NCI-H526 treated with DMSO at 0.1 percent for 48 hours (cell line): Measurements from ENCODE around the gene GPSM1.

ENCODE experiments used
- DNase-seq: peaks from one replicate; lab custom pipeline; 2025; lab: John Stamatoyannopoulos, UW

The GPSM1 gene

DNA sequence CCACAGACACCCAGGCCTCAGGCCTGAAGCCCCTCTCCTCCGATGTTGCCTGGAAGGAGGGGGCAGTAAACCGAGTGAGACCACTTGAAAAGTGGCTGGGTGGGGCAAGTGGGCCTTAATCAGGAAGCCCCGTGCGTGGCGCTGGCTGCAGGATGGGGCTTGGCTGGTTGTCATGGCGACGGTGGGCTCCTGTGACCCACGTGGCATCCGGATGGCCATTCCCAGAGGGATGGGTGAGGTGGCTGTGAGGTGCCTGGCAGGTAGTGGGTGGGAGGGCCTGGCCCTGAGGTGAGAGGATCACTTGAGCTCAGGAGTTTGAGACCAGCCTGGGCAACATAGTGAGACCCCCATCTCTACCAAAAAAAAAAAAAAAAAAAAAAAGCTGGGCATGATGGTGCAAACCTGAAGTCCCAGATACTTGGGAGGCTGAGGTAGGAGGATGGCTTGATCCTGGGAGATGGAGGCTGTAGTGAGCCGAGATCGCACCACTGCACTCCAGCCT lies 5.2 kb downstream of the GPSM1 start:
- DNase-seq = no peak

DNA sequence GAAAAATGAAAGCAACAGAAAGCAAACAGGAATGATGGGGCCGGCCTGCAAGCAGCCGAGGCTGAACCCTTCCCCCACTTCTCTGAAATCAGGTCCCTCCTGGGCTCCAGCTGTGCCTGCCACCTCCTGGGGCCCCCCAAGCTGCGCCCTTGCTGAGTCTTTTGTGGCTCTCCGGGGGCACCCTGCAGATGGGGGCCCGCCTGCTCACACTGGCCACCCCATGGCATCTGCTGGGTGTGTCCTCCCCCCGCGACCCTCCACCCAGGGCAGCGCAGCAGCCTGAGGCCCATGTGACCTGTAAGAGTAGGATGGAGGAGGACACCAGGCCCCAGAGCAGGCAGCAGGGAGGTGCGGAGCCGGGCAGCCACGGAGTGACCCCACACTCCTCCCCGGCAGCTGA lies 5.7 kb downstream of the GPSM1 start:
- no peak for DNase-seq

DNA sequence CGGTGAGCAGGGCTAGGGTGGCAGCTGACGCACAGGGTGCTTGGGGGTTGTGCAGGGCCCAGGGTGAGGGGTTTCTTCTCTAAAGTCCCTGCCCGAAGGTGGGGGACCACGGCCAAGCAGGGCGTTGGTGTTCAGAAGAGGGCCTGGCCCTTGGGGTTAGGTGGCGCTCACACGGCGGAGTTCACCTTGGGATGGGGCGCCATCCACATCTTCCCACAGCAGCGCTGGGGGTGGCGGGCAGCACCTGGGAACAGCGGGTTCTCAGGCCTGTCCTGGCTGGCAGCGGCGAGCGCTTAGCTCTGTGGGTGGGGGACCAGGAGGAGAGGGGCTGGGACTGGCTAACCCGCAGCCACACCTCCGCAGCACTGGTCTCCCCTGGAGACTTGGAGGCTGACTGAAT lies 6.1 kb downstream of the GPSM1 start:
- DNase-seq = no peak

DNA sequence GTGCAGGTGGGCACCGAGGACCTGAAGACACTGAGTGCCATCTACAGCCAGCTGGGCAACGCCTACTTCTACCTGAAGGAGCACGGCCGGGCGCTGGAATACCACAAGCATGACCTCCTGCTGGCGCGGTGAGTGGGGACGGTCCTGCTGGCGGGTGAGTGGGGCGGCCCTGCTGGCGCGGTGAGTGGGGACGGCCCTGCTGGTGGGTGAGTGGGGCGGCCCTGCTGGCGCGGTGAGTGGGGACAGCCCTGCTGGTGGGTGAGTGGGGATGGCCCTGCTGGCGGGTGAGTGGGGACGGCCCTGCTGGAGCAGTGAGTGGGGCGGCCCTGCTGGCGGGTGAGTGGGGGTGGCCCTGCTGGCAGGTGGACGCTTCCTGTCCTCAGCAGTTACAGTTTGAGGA lies 7.2 kb downstream of the GPSM1 start:
- DNase-seq = no peak

DNA sequence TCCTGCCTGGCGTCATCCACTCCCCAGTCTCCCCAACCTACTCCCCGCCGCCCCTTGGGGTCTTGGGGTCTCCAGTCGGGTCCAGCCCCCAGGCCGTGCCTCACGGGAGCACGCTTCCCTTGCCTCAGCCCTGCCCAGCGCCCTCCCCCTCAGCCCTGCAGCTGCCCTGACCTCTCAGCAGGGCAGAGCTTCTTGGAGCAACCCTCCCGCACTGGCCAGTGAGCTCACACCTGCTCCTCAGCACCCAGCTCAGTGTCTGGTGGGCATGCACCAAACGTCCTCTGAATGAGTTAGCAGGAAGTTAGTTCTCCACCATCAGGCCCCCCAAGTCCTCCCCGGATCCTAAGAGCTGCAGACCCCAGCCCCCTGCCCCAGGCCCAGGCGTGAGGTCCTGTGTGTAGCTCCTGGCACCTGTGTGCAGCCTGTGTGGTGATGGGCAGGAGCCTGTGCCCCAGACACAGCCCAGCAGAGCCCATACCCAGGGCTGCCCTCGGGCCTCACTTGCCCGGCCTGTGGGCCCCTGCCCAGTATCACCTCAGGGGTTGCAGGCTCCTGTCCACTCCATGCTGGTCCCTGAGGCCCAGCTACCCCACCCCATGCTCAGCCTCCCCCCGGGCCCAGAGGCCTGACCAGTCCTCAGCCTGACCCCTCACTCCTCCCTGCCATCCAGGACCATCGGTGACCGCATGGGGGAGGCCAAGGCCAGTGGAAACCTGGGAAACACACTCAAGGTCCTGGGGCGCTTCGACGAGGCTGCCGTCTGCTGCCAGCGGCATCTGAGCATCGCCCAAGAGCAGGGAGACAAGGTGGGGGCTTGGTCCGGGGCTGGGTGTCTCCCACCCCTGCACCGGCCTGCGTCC lies 8.2 kb downstream of the GPSM1 start:
- DNase-seq = no peak

DNA sequence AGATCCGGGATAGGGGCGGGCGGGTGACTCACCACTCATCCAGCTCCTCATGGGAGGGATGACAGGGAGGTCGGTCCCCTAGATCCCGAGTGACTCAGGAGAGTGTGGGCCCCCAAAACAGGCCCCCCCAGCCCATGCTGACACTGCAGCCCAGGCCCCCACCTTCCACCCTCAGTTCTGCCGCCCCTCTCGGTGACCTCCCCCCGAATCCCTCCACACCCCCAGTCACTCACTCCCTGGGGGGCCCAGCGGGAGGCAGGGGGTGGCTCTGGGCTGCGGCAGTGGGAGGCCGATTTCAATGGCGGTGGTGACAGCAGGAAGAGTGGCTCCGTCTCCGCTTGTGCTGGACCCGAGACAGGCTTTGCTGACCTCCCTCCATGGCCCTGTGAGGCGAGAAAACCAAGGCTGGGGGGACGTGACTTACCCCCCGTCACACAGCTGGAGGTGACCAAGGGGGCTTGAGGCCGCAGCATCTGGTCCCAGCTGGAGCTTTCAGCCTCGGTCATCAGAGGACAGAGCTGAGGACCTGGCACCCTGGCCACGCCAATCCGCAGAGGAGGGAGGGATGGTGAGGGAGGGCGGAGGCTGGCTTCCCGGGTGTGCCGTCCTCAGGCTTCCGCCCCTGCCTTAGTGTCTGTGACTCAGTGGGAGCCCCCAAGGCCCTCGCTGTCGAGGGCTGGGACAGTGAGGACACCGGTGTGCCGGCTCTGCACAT lies 9.0 kb downstream of the GPSM1 start:
- DNase-seq = no peak

DNA sequence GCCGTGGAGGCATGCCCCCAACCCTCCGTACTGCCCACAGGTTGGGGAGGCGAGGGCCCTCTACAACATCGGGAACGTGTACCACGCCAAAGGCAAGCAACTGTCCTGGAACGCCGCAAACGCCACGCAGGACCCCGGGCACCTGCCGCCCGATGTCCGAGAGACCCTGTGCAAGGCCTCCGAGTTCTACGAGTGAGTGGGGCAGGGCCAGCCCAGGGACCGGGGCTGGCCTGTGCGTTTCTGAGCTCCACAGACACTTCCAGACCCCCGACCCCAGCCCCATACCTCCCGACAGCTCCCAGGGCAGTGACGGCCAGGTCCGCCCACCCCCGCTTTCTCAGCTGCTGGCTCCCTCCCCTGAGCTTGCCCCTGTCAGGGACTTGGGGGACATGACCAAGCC lies 9.5 kb downstream of the GPSM1 start:
- no peak for DNase-seq

DNA sequence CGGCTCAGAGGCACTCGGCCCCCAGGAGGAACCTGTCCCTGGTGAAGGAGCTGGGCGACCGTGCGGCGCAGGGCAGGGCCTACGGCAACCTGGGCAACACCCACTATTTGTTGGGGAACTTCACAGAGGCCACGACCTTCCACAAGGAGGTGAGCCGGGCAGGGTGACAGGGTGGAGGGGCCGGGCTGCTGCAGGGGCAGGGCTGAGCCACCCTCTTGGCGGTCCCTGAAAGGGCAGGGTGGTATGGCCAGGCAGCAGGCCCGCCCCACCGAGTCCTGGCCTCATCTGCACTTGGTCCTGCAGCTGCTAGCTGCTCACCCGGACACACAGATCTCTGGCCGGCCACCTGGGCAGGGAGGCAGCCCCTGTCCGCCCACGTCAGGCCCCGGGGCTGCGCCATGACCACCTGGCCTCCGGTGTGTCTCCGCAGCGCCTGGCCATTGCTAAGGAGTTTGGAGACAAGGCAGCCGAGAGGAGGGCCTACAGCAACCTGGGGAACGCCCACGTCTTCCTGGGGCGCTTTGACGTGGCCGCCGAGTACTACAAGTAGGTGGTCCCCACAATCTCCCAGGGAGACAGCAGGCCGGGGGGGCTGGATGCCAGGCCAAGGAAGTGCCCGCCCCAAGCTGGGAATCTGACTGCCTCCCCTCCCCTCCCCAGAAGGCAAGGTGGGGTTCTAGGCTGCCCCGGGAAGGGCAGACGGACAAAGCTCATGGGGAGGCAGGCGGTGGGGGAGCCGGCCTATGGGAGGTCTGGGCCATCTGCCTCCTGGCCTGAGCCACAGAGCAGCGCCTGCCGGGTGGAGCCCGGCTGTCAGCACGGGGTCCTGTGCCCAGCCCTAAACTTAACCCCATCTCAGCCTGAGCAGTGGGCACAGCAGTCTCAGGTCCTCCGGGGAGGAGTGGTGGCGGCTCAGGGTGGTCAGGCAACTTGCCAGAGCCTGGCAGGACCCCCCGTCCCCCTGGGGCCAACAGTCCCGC lies 10.4 kb downstream of the GPSM1 start:
- DNase-seq = no peak

DNA sequence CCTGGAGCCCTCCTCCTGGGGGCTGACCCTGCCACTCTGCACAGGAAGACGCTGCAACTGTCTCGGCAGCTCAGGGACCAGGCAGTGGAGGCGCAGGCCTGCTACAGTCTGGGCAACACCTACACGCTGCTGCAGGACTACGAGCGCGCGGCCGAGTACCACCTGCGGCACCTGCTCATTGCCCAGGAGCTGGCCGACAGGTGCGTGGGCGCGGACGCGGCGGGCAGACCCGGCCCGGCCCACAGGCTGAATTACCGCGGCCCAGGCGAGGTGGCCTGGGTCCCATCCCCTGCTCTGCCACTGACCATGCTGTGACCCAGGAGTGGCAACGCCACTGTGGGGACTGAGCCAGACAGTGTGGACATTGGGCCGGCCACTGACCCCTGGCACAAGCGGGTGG lies 11.2 kb downstream of the GPSM1 start:
- DNase-seq = no peak

DNA sequence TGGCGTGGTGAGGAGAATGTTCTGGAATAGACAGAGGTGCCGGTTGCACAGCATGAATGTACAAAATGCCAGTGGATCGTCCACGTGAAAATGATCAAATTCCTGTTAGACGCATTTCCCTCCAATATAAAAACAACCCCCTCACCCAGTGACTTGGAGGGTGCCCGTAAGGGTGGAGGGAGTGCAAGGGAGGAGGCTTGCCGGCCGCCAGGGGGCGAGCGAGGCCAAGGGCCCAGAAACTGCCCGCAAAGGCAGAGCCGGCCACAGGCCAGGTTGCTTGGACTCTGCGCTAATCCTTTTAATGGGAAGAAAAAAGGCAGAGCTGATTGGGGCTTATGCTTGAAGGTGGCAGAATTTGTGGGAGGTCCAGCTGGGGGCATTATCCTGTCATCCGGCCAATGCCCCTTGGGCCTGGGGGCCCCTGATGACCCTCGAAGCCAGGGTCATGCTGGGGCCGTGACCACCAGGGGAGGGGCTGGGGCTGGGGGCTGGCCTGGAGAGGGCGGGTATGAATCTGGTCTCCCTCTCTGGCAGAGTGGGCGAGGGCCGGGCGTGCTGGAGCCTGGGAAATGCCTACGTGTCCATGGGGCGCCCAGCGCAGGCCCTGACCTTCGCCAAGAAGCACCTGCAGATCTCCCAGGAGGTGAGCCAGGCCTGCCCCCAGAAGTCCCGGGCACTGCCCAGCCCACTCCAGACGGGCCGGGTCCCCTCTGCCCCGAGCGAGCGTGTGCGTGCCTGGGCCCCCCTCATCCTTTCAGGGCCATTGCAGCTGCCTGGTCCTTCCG lies 12.0 kb downstream of the GPSM1 start:
- no peak for DNase-seq

DNA sequence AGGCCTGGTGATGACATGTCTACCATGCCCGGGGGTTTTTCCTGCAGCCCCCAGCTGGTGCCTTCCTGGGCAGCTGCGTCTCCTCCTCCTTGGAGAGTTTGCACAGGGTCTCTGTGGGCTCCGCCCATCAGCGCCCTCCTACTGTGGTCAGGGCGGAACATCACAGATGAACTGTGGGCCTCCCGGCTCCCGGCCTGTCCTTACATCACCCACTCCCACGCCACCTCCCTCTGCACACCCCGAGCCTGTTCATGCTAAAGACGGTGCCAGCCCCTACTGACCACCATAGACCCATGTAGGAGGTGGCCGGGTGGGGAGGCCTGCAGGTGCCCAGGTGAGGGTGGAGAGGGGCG lies 12.6 kb downstream of the GPSM1 start:
- no peak for DNase-seq

DNA sequence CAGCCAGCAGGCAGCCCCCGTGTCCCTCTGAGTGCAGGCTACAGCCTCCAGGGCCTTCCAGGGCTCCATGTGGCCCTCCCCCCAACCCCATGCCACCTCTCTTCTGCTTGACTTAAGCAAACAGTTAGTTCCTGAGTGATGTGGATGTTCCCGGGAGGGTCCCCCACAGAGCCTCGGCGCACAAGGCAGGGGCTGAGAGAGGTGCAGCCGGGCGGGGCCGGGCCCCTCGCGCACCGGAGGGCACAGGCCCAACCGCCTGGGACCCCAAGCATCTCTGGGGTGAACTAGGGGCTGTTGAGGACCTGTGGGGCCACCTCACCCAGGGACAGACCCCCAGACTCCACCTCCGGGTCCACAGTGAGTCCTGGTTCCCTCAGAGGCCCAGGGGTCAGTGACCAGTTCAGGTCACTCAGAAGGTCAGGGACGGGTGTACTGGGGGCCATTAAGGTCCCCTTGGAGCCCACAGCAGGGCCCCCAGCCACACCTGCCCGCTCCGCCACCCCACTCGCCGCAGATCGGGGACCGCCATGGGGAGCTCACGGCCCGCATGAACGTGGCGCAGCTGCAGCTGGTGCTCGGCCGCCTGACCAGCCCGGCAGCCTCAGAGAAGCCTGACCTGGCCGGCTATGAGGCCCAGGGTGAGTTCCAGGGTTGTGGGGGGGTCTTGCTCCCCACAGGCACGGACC lies 13.2 kb downstream of the GPSM1 start:
- DNase-seq = no peak

DNA sequence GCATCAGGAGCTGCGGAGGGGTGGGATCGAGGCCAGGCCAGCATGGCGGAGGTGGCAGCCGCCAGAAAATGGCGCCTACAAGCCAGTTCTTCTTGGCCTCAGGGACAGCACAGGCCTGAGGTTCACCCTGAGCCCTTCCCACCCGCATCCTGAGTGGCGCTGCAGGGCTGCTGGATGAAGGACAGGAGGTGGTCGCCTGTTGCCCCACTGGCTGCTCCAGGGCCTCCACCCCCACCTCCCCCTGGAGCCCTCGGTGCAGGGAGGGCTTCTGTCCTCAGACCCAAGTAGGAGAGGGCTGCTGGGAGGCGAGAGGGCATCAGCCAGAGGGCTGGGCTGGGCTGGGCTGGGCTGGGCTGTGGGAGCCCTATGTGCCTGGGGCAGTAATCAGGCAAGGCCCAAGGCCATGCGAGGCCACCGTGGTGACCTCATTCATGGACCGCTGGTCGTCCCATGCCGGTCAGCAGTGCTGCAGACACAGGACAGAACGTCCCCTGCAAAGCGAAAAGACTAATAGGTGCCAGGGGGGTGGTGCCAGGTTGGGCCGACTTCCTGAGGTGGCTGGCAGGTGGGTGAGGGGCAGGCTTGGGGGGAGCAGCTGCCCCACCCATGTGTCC lies 13.8 kb downstream of the GPSM1 start:
- no peak for DNase-seq

DNA sequence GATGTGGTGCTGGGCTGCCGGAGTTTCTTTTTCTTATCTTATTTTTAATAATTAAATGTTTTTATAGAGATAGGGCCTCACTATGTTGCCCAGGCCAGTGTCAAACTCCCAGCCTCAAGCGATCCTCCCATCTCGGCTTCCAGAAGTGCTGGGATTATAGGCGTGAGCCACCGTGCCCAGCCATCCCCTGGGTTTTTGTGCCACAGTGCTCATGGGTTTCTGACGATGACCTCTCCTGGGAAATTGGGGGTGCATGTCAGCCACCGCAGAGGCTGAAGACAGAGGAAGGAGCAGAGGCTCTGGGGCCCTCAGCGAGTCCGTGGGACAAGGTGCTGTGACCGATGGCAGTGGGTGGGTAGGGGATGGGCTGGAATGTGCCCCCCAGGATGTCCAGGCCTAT lies 14.4 kb downstream of the GPSM1 start:
- DNase-seq = no peak

DNA sequence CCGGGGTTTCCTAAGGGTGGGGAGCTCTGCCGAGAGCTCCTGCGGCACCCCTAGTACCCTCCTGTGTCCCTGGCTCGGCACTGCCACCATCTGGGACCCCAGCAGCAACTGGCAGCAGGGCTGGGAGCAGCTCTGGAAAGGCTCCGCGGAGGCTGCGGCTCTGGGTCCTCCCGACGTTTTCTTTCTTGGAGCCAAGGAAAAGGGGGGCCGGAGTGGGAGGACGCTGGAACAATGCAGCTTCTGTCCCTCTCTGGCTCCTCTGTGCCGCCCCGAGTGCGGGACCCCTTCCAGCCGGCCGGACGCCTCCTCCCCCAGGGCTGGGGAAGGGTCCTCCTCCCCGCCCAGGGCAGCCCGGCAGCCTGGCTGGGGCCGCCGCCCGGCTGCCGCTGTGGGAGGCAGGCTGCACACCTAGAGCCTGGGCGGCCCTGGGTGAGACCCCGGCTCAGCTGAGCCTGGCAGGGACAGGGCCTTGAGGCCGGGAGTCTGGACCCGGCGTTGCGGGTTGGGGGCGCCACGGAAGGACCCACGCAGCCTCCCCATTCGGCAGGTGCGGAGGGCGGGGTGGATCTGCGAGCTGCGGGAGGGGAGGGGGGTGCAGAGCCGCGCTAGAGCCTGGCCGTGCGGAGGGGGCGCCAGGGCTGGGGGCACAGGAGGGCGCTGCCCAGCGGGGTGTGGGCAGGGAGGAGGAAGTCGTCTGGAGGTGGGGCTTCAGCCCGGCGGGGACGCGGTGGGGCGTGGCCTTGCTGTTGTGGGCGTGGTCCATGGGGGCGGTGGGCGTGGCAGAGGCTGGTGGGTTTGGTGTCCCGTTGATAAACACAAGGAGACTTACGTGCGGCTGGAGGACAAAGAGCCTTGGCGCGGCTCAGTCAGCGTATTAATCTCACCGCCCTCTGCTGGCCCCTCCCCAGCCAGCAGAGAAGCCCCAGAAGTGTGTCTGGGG lies 15.1 kb downstream of the GPSM1 start:
- no peak for DNase-seq

DNA sequence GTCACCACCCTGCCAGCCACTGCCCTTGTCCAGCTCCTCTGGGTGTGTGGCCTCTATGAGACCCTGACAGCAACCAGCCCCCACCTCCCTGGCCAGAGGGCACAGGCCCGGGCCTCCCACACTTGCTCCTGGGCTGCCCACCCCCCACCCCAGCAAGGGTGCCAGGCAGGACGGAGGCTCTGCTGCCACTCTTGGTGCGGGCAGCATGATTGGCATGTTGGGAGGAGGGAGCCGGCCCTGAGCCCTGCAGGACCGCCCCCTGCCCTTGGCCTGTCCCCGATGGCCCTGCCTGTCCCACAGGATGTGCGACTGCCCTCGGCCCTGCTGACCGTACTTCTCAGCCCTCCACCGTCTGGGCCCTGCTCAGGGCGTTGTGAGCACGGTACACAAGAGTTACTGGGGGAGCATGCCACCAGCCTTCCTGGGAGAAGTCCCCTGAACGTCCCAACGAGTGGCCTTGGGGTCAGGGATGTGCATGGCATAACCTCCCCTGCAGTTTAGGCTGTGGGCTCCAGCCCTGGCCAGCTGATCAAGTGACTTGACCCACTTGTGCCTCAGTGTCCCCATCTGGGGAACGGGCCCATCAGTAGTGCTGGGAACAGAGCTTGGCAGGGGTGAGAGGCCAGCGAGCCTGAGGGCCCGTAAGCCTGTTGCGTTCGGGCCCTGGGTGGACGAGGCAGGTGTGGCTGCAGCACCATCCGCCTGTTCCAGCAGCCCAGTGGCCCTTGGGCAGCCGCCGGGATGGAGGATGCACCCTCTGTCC lies 16.0 kb downstream of the GPSM1 start:
- no peak for DNase-seq

DNA sequence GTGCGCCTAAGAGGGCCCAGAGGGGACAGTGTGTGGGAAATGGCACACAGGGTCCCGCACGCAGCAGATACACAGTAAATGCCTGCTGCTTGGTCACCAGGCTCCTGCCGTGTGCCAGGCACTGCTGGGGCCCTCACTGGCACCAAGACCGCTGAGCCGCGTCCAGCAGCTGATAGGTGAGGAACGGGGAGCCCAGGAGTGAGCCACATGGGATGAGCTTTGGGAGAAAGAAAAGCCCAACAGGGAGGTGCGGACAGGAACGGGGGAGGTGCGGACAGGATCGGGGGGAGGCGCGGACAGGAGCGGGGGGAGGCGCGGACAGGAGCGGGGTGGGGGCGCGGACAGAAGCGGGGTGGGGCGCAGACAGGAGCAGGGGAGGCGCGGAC lies 16.5 kb downstream of the GPSM1 start:
- no peak for DNase-seq

DNA sequence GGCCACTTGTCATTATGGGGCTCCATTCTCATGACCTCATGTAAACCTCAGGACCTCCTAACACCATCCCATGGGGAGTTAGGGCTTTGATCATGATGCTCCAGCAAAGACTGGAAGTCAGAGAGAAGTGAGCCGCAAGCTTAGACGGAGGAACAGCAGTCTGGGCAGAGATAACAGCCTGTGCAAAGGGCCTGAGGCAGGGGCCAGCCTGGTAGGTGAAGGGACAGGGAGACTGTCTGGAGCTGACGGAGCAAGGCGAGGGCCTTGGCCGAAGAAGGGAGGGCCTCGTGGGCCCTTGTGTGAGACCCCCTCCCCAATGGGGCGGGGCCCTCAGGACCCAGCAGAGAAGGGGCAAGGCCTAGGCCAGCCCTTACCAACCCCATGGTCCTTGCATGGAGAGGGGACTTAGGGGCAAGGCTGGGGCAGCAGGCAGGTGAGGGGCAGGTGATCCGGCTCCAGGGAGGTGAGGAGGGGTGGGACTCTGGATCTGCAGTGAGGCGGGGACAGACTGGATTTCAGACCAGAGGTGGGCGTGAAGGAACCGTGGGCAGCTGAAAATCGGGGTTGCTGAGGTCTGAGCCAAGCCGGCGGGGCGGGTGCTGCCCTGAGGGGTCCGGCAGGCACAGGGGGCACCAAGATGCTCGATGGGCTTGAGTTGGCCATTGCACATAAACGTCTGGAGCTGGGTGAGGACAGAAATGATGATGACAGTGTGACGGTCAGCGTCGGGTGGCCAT lies 17.4 kb downstream of the GPSM1 start:
- DNase-seq = no peak
